ENCODE measurements around the gene PROC.

- TF ChIP-seq CTCF (IDR thresholded peaks at IDR 0.05) = no peak
- no peak for TF ChIP-seq EP300 (IDR thresholded peaks at IDR 0.05)
- TF ChIP-seq POLR2A (IDR thresholded peaks at IDR 0.05) = no peak
Observed at GRCh38 chr2:127371037-127371436, 47.2 kb upstream of the PROC start.

Measured in ovary (tissue), 3 donors.